ENCODE results near the gene PIK3CB. TPM values are rescaled to one million over a fixed set of nuclear protein-coding genes. Genes with fewer than 3 reads are reported as not detected.
"Not testable (repeated sequence)": the region's sequence is repeated elsewhere in the genome, so short reads cannot be mapped to it uniquely, and the experiment has no call there.

The PIK3CB gene
- total RNA-seq, 1 experiment from 2014 or later = 15.2 TPM

DNA sequence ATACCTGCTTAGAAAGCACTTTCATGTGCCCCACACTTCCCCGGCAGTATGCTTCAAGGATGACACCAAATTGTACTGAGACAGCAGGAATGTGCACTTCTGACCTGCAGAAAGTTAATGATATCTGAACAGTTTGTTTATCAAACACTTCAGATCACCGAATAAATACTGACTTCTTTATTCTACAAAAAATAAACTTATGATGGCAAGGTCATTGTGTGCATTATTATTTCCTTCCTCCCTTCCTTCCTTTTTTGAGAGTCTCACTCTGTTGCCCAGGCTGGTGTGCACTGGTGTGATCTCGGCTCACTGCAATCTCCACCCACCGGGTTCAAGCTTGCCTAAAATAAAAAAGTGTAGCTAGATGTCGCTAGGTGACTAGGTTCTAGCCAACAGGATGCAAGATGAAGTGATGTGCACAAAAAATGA is 145.8 kb downstream of the PIK3CB start:
- no peak for DNase-seq (ENCODE audit: extremely low read depth, low read depth)

DNA sequence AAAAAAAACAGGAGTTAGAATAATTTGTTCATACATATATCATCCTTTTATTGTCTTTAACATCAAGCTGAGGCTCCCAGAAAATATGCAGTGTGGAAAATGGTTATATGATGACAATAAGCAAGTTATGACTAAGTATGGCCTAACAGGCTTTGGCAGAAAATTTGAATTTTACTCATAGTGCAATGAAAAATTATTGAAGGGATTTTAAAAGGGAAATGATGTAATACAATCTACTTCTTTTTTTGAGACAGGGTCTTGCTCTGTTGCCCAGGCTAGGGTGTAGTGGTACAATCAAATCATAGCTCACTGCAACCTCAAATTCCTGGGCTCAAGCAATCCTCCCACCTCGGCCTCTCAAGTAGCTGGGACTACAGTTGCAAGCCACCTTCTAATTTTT is 147.5 kb downstream of the PIK3CB start:
- DNase-seq (ENCODE audit: extremely low read depth, low read depth) = no peak

DNA sequence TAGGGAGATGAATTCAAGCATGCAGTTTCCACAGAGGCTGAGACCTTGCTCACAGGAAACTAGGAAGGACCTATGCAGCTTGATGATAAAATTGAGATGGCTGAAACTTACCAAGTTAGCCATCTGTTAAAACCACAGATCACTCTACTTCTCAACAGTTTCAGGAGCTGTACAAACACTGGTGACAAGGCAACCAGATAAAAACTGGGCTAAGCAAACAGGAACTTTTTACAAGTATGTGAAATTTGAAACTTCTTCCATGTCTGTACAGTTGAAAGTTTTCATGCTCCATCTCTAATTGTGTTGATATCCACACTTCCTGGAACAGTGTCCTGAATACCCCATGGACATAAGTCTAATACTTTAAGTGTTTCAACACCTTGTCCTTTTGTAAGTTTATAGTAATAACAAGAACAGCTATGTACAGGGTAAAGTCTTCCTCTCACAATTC is 147.9 kb downstream of the PIK3CB start:
- DNase-seq (ENCODE audit: extremely low read depth, low read depth) = peak; percentile 23

DNA sequence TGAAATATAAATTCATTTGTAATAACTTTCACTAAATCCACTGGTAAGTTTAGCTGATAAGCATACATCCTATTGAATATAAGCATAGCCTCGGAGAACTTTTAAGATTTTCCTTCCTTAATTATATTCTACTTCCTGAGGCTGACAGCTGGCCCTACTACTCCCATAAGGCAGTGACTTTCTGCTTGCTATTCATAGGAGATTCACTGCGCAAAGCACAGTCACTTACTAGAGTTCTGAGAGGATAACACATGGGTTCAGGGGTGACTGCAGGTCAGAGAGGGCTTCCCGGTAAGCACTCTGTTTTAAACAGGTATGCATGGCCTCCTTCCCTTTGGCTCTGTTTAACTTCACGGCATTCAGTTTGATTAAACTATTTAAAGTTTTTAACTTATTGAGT is 150.3 kb downstream of the PIK3CB start:
- DNase-seq (ENCODE audit: extremely low read depth, low read depth) = no peak

DNA sequence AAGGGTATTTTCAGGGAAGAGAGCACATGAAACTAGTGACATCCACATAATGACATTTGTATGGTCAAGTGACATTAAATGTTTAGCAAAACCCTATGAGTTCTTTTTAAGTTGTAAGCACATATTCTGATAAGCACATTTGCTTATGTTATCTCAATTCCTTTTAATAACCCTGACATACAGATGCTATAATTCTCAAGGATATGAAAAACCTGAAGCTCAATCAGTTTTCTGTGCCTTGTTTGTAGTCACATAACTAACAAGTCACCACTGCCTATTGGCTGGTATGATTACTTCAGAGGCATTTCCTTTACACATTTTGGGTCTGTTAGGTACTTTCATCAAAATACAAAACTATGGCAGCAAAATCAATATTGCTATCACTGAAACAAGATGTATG is 152.1 kb downstream of the PIK3CB start:
- DNase-seq (ENCODE audit: extremely low read depth, low read depth) = no peak

DNA sequence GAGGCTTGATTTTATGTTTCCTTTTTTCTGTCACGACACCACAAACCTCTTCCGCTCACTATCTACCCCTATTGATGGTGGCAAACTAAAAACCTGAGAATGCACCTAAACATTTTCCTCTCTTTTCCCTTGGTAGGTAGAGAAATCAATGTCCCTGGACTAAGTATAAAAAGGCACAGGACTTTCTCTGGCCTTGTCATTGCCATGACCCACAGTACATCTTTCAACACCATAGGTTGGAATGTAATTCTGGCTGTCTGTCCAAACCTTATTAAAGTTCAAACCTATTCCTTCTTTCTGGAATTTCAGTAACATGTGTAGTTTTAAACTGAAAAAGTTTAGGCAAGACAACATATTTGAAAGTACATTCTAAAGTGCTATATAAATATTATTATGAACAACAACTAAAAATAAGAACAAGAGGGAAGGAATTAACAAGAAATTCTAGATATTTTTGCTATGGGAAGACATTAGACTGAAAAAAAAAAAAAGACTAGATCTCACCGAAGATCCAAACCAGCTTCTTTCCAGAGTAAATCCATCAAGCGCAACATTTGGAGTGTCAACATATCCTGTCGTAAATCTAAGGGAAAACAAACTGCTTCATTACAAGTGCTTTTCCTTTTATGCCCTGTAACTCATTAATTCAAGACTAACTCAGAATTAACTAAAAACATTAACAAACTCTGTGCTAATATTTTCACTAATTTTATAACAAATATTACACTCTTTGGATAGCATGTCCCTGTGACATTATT is 153.1 kb downstream of the PIK3CB start:
- no peak for DNase-seq (ENCODE audit: extremely low read depth, low read depth)

DNA sequence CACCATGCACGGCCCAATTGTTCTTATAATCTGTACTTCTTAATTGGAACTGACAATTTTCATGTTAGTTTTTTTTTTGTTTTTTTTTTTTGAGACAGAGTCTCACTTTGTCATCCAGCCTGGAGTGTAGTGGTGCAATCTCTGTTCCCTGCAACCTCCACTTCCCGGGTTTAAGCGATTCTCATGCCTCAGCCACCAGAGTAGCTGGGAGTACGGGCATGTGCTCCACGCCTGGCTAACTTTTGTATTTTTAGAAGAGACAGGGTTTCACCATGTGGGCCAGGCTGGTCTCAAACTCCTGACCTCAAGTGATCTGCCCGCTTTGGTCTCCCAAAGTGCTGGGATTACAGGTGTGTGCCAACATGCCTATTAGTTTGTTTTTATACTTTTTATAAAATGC is 153.8 kb downstream of the PIK3CB start:
- not testable (repeated sequence) for DNase-seq (ENCODE audit: extremely low read depth, low read depth)

DNA sequence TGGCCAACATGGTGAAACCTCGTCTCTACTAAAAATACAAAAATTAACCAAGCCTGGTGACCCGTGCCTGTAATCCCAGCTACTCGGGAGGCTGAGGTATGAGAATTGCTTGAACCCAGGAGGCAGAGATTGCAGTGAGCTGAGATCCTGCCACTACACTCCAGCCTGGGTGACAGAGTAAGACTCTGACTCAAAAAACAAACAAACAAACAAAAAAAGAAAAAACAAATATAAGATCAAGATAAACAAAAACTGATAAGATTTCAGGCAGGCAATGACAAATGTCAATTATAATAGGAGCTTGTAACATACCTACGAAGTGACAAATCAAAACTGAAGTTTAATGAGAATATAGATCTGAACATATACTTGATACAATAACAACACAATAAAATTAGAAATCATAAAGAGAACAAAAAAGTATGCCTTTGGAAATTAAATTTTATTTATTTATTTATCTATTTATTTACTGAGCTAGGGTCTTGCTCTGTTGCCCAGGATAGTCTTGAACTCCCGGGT is 155.8 kb downstream of the PIK3CB start:
- no peak for DNase-seq (ENCODE audit: extremely low read depth, low read depth)

DNA sequence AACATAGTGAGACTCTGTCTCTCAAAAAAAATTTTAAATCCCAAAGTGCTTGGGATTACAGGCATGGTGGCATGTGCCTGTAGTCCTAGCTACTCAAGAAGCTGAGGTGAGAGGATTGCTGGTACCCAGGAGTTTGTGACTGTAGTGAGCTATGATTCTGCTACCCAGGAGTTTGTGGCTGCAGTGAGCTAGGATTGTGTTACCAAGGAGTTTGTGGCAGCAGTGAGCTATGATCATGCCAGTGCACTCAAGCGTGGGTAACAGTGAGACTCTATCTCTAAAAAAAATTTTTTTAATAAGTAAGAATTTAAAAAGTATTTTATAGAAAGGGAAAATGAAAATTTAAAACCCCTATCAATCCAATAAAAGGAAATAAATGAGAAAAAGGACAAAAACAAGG is 156.6 kb downstream of the PIK3CB start:
- no peak for DNase-seq (ENCODE audit: extremely low read depth, low read depth)

DNA sequence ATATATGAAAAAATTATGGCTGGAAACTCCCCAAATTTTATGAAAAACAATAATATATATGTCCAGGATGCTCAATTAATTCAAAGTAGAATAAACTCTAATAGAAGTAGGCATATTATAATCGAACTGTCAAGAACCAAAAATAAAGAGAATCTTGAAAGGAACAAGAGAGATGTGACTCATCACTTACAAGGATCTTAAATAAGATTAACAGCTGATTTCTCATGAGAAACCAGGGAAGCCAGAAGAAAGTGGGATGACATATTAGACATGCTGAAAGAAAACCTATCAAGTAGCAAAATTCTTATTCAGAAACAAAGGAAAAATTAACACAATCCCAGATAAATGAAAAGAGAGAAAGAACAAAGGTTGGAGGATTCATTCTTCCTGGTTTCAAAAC is 159.3 kb downstream of the PIK3CB start:
- DNase-seq (ENCODE audit: extremely low read depth, low read depth) = no peak

DNA sequence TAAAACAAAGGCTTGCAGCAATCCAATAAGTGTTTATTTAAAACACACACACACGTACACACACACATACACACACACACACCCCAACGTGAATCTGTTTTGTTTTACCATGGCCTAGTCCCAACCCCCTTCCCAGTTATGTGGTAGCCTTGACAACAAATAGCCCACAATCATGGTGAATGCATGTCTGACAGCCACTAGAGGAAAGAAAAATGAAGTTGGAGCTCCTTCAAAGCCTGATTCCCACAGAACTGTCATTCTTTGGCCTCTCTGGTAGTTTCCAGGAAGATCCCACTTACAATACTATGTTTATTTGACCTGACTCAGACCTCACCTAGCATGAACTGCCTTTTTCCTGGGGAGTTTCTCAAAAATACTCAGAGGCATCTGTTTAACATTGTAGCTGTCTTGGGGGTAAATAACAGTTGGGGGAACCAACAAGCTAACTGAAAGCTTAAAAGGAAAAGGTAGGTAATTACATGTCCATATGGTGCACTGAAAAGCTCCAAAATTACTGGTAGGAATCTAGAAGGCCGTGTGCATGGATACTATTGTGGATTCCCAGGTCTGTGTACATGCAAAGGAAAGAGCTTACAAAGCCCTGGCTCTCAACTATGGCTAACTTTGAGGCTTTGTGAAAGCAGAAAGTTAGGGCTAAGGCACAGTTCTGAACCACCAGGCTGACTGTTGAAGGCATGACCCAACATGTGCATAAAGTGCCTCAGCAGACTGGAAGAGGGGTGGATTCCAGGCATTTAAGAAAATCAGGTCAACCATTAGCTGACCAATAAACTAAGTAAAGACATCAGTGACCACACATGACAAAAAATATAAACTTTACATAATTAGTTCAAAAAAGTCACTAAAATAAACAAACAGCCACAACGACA is 160.8 kb downstream of the PIK3CB start:
- no peak for DNase-seq (ENCODE audit: extremely low read depth, low read depth)

DNA sequence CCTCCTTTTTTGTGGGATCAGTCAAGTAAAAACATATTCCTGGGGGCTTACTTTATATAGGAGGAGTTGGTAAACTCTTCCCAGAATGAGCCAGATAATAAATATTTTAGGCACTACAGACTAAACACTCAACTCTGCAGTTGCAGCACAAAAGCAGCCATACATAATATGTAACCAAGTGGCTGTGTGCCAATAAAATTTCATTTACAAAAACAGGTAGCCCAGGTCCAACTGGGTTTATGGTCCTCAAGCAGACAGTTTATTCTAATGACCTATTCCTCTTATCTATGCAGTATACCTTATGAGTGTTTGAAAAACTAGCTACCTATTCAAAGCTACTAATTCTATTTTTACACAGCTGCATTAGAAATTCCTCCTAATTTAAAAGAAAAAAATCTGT is 164.3 kb downstream of the PIK3CB start:
- DNase-seq (ENCODE audit: extremely low read depth, low read depth) = no peak

DNA sequence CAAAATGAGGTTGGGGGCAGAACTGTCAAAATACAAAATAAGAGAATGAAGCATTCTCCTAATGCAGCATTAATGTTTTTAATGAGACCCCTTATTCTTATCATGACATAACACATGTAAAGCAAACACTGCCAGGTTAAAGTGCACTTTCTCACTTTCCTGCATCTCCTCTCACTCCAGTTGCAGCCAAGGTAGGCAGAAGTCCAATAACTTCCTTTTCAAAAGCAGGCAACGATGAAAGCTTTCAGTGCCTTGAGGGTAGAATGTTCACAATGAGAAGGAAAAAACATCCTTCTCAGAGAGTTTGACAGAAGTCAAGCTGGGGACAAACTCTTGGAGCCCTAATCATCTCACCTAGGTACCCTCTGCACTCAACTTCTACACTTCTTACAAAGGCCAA is 166.6 kb downstream of the PIK3CB start:
- no peak for DNase-seq (ENCODE audit: extremely low read depth, low read depth)

DNA sequence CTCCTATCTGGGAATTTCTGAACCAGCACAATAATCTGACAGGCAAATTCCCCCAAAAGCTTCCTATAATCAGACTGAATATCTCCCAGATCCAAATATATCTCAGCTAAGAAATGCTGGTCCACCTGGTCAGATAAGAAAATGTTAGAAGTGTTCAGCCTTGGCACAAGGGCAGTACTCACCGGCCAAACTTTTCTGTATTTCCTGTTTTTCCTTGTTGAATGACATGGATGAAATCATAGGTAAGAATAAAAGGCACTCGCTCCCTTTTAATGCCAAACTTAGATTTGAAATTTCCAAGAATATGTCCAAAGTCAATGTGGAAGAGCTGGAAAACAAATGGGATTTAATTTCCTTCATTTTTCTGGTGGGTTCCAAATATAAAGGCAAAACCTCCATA is 177.2 kb downstream of the PIK3CB start:
- DNase-seq (ENCODE audit: extremely low read depth, low read depth) = no peak

DNA sequence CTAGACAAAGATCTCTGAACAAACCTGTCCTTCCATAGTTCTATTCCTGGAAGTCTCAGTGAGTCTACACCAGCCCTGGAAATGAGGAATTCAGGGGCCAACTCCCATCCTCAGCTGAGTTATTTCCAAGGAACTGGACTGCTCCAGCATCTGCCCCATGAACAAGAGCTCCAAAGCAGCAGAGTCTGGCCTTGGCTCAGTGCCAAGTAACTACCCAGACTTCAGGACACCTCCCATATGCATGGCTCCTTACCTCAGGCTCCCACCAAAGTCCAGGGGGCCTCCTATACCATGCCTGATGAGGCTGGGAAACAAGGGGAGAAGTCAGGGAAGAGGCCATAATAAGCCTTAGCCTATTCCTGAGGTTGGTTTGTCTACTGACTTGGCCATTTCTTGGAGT is 181.2 kb downstream of the PIK3CB start:
- no peak for DNase-seq (ENCODE audit: extremely low read depth, low read depth)

DNA sequence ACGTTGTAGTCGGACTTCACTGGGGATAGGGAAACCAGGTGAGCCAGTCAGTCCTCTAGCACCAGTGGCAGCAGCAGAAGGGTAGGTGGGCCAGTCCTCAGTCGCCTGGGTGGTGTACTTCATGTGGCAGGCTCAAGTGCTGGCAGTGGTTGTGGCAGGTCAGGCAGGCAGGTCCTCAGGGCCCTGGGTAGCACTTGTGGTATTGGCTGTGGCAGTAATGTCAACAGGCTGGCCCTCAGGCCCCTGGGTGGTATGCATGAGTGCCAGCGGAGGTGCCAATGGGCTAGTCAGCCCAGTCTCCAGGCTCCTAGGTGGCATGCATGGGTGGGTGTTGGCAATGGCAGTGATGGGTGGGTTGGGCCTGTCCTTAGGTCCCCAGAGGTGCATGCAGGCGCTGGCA is 185.6 kb downstream of the PIK3CB start:
- no peak for DNase-seq (ENCODE audit: extremely low read depth, low read depth)

DNA sequence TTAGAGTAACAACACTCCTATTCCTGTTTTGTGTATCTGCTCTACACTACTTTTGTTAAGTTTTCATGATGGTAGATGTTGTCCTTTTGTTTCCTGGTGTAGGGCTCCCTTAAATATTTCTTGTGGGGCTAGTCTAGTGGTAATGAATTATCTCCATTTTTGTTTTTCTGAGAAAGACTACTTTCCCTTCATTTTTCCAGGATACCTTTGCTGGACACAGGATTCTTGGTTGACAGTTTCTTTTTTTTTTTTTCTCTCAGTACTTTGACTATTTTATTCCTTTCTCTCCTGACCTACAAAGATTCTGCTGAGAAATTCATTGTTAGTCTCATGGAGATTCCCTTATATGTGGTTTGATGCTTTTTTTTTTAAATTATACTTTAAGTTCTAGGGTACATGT is 188.2 kb downstream of the PIK3CB start:
- DNase-seq (ENCODE audit: extremely low read depth, low read depth) = no peak

DNA sequence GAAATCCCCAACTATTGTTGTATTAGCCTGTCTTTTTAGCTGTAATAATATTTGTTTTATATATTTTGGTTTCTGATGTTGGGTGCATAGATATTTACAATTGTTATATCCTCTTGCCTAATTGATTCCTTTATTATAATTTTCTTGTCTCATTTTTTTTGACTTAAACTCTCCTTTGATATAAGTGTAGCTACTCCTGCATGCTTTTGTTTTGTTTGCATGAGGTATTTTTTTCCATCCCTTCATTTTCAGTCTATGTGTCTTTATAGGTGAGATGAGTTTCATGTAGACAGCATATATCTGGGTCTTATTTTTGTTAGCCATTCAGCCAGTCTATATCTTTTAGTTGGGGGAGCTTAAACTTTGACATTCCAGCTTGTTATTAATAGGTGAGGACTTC is 188.7 kb downstream of the PIK3CB start:
- no peak for DNase-seq (ENCODE audit: extremely low read depth, low read depth)

DNA sequence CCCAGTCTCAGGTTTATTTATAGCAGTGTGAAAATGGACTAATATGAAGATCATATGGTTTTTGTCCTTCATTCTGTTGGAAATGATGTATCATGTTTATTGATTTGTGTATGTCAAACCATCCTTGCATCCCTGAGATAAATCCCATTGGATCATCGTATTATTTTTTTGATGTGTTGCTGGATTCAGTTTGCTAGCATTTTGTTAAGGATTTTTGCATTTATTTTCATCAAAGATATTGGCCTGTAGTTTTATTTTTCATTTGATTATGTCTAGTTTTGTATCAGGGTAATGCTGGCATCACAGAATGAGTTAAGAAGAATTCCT is 191.8 kb downstream of the PIK3CB start:
- DNase-seq (ENCODE audit: extremely low read depth, low read depth) = no peak

DNA sequence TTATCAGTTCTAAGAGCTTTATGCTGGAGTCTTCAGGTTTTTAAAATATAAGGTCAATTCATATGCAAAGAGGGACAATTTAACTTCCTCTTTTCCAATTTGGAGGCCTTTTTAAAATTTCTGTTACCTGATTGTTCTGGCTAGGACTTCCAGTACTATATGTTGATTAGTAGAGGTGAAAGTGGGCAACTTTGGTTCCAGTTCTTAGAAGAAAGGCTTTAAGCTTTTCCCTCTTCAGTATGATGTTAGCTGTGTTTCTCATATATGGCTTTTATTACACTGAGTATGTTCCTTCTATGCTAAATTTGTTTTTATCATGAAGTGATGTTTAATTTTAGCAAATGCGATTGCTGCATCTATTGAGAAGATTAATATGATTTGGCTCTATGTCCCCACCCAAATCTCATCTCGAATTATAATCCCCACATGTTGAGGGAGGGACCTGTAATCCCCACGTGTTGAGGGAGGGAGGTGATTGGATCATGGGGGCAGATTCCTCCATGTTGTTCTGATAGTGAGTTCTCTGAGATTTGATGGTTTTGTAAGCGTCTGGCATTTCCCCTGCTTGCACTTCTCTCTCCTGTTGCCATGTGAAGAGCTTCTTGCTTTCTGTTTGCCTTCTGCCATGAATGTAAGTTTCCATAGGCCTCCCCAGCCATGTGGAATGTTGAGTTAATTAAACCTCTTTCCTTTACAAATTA is 192.4 kb downstream of the PIK3CB start:
- no peak for DNase-seq (ENCODE audit: extremely low read depth, low read depth)

DNA sequence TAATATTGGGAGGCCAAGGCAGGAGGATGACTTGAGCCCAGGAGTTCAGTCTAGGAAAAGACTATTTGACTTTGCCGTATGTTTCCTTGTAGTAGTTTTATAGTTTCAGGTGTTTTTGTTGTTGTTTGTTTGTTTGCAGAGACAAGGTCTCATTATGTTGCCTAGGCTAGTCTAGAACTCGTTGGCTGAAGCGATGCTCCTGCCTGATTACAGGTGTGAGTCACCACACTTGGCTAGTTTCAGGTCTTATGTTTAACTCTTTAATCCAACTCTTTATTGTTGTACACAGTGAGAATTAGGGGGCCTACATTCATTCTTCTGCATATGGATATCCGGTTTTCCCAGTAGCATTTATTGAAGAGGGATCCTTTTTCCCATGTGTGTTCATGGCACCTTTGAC is 194.2 kb downstream of the PIK3CB start:
- no peak for DNase-seq (ENCODE audit: extremely low read depth, low read depth)
